GM12892 (cell line): Measurements from ENCODE around the gene ANXA10.

Experiments
- DNase-seq: peaks from one replicate; pipeline ENCODE4 v3.0.0; 2011; ENCODE audit not compliant: insufficient read length
- FAIRE-seq: peaks from 2 replicates; lab custom pipeline; 2011; peaks lifted over from hg19 to GRCh38; lab: Jason Lieb, UNC
- POLR2A ChIP-seq: IDR thresholded peaks from 2 replicates; pipeline ENCODE4 v1.6.1; 2011; ENCODE audit warnings: low read depth, low read length, control low read depth
- POLR2AphosphoS5 ChIP-seq: IDR thresholded peaks from 2 replicates; pipeline ENCODE4 v1.6.1; 2011; ENCODE audit warnings: low read depth, low read length, control low read depth
- TAF1 ChIP-seq: IDR thresholded peaks from 2 replicates; pipeline ENCODE4 v1.6.1; 2011; ENCODE audit warnings: low read depth, mild to moderate bottlenecking, control low read depth, low read length, borderline replicate concordance

Gene ANXA10

GRCh38 chr4:168150420-168151050 lies 58.2 kb downstream of the ANXA10 start:
- FAIRE-seq, result no peak

GRCh38 chr4:168151327-168151726 lies 59.0 kb downstream of the ANXA10 start:
- no peak for TF ChIP-seq POLR2AphosphoS5
- TF ChIP-seq POLR2A, result no peak
- no peak for TF ChIP-seq TAF1
- FAIRE-seq, result no peak

More at GRCh38 chr4:168150420-168151050, 58.2 kb downstream of the ANXA10 start:
- no peak for TF ChIP-seq POLR2A
- TF ChIP-seq TAF1, result no peak
- no peak for TF ChIP-seq POLR2AphosphoS5
- DNase-seq, result no peak

GRCh38 chr4:168152837-168153500 lies 60.6 kb downstream of the ANXA10 start:
- no peak for TF ChIP-seq POLR2A
- FAIRE-seq, result no peak

More at GRCh38 chr4:168151327-168151726, 59.0 kb downstream of the ANXA10 start:
- DNase-seq, result no peak

GRCh38 chr4:168153596-168154440 lies 61.5 kb downstream of the ANXA10 start:
- FAIRE-seq, result peak; percentile 71
- TF ChIP-seq POLR2AphosphoS5, result no peak
- TF ChIP-seq TAF1, result no peak
- TF ChIP-seq POLR2A, result no peak
- DNase-seq, result no peak

More at GRCh38 chr4:168152837-168153500, 60.6 kb downstream of the ANXA10 start:
- no peak for DNase-seq

GRCh38 chr4:168154546-168155277 lies 62.4 kb downstream of the ANXA10 start:
- TF ChIP-seq POLR2AphosphoS5 (no peak), POLR2A (no peak)
- FAIRE-seq (no peak), DNase-seq (no peak)

GRCh38 chr4:168162604-168163003 lies 70.3 kb downstream of the ANXA10 start:
- TF ChIP-seq TAF1 (no peak), POLR2A (no peak), POLR2AphosphoS5 (no peak)
- FAIRE-seq, result no peak
- DNase-seq, result no peak

- TF ChIP-seq TAF1 (no peak), POLR2A (no peak), POLR2AphosphoS5 (no peak)
- DNase-seq, result no peak
- FAIRE-seq, result no peak
Observed at GRCh38 chr4:168163106-168163505, 70.8 kb downstream of the ANXA10 start.

- TF ChIP-seq TAF1 (no peak), POLR2A (no peak), POLR2AphosphoS5 (no peak)
- FAIRE-seq, result no peak
- no peak for DNase-seq
Observed at GRCh38 chr4:168164045-168164444, 71.7 kb downstream of the ANXA10 start.

- TF ChIP-seq TAF1 (no peak), POLR2A (no peak), POLR2AphosphoS5 (no peak)
- DNase-seq (no peak), FAIRE-seq (no peak)
Observed at GRCh38 chr4:168164915-168165548, 72.7 kb downstream of the ANXA10 start.

- FAIRE-seq (no peak), DNase-seq (no peak)
- TF ChIP-seq POLR2AphosphoS5, result no peak
- no peak for TF ChIP-seq TAF1
- TF ChIP-seq POLR2A, result no peak
Observed at GRCh38 chr4:168167714-168168284, 75.5 kb downstream of the ANXA10 start.
